GM21528 (cell line): ENCODE results near the gene HDAC7.
"Not testable (repeated sequence)": the region's sequence is repeated elsewhere in the genome, so short reads cannot be mapped to it uniquely, and the experiment has no call there.

Source experiments
- ATAC-seq: cut with Tn5 transposase; IDR thresholded peaks from one replicate; pipeline ENCODE4 v1.9.1; 2021; ENCODE audit warnings: mild to moderate bottlenecking, moderate library complexity; ENCODE audit not compliant: unreplicated experiment, low FRiP score

HDAC7 gene

DNA sequence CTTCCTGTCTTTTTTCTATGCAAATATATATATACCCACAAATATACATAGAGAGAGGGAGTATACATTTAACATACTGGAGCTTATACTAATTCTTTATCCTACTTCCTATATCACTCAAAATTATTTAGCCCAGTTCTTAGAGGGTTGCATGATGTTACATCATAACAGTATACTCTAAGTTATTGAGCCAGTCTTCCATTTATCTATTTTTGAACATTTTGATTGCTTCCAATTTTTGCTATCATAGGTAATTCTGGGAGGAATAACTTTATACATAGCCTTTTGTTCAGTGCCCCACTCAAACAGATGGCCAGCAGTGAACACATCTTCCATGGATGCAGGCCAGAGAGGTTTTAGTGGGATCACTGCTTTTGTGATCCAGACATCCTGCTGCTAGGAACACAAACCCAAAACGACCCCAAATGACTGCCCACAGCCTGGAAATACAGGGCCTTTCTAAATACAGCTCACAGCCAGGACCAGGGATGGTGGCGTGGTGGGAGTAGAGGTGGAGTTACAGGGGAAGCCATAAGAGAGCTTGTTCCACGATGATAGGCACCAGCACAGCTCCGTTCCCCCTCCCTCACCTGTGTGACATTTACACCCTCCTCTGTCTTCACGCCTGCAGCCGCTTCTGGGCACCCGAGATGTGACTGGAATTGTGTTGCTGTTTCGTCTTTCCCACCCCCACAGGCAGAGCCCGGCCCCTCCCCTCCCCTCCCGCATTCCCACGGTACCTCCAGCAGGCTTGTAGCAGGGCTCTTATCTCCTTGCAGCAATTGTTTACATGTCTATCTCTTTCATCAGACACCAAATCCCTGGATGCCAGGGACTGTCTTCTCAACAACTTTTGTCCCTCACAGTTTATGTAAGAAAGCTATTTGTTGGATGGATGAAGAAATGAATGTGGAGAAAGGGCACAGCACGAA is 30.7 kb upstream of the HDAC7 start:
- ATAC-seq = no peak

DNA sequence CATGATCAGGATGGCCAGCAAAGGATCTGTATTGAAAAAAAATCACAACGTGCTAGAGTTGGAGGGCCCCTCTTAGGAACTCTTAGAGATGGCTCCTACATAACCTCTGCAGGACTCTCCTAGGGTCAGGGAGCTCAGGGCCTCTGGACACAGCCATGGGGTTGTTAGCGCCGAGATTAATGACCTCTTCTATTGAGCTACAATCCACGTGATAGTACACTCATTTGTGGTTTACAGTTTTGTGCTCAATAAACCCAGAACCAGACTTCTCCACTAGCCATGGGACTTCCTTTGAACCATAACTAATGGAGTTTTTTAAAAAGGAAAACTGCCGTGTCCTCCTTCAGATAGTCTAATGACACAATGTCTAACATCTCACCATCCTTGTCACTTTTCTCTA is 29.6 kb upstream of the HDAC7 start:
- ATAC-seq = no peak

DNA sequence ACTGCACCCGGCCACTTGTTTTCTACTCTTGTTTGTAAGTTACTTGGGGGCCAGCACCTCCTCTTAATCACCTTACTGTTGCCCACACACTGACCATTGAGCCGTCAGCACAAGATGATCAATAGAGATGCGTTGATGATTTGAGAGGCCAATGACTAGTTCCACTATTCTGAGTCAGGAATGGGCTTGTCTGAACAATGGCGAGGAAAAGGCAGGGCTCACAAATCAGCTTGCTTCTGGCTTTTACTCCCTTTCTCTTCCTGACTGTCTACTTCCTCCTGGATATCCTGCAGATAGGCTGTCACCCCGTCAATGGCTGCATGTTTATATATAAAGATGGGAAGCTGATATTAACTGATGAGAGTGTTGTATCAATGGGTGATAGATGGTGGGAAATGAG is 29.1 kb upstream of the HDAC7 start:
- ATAC-seq = no peak

DNA sequence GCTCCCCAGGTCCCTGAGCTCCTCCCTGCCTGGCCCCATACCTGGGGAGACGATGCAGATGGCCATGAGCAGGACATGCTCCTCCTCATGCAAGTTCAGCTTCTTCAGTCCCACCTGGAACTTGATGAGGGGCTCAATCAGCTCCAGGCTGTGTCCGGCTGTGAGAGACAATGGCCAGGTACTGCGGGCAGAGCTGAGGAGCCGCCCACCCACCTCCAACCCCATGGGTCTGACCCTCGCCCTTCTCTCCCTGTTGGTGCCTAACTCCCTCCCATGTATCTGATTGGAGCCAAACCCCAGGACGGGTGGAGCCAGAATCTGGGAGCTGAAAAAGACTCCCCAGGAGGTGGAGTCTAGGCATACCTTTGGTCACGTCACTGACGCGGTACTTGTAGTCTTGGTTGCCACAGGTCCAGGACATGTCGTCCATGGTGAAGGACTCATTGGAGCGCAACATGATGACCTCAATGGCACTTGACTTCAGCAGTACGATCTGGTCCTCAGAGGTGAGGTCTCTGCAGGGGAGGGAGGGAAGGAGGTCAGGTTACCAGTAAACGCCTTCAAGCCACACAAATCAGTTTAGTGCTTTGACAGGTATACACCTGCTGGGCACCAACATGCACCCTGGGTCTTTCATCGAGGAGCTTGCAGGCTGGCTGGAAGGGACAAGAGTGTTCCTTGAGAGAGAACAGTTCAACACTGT is 26.7 kb upstream of the HDAC7 start:
- no peak for ATAC-seq

DNA sequence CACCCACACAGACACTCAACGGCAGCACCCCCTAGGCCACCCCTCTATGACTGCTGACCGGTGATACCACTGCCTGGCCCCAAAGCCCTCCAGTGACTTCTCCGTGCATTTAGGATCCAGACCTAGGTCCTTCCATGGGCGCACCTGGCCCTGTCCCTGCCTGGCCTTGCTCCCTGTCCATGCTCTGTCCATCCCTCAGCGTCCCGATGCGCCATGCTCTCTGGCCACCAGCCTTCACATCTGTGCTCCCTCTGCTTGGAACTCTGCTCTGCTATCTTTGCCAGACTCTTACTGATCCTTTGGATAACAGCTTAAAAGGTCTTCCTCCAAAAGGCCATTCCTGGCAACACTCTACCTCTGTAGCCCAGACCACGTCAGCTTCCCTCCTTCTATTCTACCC is 25.4 kb upstream of the HDAC7 start:
- no peak for ATAC-seq

DNA sequence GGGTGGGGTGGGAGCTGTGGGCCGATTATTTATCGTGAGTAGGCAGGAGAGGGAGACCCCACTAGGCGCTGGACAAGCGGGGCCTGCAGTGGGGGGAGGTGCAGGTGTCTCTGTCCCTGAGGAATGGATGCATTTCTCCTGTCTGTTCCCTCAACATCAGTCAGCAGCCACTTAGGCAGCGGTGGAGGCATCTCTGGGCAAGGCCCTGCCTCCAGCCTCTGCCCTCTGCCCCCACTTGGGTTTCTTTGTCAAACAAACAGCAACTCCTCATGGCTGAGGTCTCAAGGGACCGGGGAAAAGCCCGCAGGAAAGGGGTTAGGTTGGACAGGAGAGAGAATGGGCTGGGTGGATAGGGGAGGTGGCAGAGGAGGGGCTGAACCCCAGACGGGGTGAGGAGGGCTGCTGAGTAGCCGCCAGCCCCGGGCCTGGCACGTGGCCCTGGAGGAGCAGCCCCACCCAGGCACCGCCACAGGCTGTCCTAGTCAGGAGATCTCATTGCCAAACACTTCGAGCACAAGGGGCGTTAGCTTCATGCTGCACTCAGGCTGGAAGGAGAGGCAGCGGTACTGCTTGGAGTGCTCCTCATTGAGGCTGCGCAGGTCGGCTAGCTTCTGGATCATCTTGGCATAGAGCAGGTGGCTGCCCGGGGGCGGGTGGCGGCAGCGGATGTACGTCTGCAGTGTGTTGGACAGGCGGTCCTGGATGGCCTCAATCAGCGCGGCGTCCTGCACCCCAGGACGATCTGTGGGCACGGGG is 24.7 kb upstream of the HDAC7 start:
- ATAC-seq = no peak

DNA sequence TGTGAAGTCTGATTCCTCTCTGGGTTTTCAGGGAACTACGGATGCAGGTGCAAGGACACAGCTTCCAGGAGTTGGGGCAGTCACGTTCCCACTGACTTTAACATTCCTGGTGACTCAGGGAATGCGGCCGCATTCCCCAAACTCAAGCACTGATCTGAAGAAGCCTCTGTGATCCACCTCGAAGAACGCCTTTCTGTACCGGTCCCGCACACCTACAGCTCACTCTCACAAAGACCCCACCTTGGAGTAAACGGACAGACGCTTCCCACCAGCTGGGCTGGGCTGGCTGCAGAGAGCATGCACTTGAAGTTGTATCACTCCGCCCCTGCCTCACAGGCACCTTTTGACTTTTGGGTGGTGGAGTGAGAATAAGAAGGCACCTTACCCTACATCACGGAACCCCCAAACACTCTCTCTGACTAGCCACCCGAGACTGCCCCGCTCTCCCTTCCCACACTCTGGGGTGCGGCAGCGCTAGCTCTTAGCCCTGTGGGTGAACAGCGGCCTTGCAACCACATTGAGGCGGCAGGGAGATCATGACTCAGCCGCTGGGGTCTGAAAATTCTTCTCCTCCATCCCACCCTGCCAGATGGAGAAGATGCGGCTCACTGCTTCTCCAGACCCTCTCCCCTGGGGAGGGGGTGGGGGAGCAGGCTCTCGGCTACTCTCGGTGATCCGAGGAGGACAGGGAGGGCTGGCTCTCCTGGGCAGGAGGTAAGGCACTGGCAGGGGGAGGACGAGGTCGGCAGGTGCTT is 23.7 kb upstream of the HDAC7 start:
- ATAC-seq = no peak

DNA sequence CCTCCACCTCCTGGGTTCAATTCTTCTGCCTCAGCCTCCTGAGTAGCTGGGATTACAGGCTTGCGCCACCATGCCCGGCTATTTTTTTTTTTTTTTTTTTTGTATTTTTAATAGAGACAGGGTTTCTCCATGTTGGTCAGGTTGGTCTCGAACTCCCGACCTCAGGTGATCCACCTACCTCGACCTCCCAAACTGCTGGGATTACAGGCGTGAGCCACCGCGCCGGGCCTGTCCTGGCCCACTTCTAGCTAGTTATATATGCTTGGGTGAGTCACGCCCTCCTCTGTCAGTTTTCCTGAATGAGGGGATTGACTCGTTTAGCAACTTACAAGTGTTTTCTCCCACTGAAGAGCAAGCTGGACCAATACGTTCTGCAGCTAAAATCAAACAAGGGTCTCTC is 22.8 kb upstream of the HDAC7 start:
- ATAC-seq = not testable (repeated sequence)

DNA sequence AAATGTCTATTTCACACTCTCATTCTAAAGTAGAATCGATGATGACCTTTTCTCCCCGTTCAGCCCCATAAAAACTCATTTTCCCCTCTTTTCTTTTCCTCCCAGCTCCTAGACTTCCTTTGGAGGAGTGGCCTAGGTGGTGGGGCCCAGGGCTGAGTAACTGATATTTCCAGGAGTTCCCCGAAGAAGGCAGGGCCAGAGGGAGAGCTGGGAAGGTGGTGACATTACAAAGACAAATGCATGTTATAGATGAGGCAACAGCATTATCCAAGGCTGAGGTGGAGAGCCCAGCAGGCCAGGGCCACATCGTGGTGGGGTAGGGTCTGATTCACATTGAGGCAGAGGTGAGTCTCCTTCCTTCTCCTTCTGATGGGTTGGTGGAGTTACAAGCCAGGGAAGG is 22.2 kb upstream of the HDAC7 start:
- no peak for ATAC-seq

DNA sequence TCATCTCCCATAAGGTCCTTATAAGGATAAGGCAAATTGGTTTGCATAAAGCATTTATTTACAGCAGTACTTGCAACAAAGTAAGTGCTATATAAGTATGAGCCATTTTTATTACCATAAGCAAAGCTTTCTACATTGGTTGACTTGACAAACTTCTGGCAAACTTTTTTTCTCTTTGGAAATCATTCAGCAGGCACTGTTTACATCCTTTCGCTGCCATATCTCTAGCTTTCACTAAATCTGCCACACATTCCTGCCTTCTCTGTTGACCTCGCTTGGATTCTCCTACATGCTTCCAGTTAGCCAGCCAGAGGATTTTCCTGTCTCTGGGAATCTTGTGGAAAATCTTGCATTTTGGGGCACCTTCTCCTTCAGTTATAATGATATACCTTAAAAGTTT is 21.8 kb upstream of the HDAC7 start:
- ATAC-seq = no peak

DNA sequence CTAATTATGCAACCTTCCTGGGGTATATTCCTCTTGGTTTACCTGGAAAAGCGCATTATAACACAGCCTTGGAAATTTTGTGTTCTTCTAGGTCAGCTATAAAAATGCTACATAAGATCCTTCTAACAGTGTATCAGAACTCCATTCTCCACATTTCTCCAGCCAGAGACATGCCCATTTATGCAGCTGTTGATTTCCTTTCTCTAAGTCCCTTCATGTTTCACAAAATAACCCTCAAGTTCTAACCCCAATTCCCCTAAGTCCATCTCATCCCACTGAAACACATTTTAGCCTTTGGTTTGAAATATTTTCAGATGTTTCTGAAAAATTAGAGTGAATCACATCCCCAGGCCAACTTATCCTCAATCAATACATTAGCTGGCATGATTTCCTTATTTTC is 20.9 kb upstream of the HDAC7 start:
- no peak for ATAC-seq

DNA sequence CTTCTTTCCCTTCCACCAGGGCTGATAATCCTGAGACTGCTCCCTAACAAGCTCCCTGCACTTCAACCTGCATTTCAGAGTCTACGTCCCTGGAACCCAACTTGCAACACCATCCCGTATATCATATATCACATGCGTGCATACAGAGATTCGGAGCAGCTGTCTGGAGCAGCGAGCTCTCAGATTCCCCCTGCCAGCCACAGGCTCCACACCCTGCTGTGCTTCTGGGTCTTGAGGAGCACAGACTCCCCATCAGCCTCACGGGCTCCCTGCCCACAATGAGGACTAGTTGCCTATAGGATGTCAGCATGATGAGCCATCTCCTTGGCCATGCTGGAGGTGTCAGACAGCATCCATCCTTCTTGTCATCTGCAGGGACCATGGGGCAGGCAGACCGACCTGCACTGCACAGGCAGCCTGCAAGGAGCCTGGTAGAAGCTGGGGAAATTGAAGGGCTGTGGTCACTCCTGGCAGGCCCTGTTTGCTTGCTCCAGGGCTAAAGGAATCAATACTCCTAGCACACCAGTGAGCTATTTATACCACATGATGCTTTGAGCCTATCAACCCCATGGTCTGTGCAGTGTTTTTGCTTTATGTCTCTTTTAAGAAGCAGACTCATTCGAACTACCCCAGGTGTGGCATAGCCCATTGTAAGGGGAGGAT is 19.6 kb upstream of the HDAC7 start:
- ATAC-seq = no peak

DNA sequence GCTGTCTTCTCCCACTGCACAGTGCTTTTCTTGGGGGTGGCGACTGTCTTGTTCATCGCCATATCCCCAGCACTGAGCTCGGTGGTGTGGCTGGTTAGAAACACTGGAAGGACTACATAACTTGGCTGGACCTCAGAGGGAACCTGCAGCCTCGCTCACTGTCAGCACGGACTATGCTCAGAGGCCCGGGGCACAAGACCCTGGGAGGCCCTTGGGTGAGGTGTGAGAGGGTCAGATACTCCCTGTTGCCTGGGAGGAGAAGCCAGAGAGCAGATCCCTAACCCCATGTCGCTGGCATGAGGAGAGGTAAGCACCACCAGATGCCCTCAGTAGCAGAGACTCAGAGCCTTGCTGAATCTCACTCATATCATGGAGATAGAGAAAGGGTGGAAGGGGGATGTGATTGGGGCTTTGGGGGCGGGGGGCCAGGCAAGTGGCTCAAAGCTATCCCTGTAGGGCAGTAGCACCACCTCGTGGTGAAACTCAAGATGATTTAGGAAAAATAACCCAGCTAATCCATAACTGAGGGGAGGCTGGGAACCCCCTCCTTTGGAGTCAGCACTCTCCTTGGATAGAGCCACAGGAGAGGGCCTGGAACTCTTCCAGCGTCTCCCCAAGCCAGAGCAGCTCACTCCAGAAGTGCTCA is 18.7 kb upstream of the HDAC7 start:
- no peak for ATAC-seq

DNA sequence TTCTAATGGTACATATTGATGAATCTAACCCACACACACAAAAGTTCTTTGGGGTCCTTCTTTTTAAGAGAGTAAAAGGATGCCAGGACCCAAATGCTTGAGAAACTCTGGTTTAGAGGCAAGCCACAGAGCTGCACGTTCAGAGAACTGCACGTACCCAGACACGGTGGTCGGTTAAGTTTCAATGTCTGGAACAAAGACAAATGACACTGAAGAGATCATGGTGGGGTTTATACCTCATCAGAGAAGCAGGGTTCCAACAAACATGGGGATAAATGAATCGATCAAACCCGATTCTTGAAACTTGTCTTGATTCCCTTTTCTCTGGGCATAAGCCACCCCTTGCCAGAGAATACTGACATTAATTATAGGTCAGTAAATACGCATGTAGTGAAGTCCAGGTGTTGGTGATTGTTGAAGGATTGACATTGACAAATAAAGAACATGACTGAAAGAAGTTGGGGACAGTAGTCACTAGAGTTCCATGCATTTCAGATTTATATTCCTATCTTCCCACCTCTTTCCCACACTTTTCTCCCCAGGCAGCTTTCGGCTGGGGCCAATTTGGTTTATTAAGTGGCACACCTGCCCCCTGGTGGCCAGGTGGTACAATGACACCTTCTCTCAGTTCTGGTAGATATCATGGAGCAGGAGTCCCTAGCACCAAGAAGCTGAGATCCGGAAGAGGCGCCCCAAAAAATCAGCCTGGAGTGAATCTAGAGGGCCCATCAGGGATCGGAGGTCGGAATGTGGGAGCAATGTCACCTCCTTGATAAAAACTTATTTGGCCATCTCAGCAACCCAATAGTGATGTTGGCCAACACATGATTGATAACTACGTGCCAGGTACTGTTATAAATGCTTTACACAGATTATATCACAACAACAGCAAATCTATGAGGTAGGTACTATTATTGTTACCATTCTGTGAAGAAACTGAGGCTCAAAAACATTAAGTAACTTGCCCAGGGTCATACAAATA is 17.8 kb upstream of the HDAC7 start:
- no peak for ATAC-seq

DNA sequence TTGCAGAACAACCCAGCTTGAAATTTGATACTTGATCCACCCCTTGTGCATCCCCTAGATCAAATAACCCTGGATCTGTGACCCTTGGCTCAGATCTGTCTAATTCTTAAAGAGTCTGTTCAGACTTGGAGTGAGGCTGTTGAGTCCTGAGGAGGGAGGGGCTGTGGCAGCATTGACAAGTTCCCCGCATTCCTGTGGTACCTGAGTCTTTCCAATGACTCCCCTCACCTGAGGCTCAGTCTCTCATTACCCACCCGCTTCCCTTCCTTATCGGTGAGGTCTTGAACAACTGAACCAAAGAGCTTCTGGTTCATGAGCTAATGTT is 16.1 kb upstream of the HDAC7 start:
- no peak for ATAC-seq

DNA sequence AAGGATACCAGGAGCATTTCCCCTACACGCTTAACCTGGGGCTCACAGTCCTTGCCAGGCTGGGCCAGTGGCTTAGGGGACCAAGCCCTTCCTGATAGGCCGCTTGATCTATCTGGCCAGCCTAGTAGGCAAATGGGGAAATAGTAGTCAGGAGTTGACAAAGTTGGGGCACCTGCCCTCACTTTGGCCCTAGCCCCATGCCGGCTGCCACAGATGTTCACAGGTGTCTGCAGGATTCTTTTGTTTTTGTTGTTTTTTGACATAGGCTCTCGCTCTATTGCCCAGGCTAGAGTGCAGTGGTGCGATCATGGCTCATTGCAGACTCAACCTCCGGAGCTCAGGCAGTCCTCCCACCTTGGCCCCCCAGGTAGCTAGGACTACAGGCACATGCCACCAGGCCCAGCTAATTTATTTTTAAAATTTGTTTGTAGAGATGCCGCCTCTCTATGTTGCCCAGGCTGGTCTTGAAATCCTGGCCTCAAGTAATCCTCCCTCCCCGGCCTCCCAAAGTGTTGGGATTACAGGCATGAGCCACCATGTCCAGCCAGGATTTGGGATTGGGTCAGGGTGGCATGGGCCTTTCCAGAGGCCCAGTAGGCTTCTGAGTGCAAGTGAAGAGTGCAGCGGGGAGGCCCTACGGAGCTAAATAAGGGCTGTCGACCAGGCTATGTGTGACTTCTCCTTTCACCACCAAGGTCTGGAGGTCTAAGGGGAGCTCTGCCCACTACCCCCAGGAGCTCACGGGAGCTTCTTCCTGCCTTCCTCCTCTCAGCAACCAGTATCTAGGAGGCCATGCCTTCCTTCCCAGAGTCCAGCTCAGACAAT is 15.5 kb upstream of the HDAC7 start:
- ATAC-seq = no peak

DNA sequence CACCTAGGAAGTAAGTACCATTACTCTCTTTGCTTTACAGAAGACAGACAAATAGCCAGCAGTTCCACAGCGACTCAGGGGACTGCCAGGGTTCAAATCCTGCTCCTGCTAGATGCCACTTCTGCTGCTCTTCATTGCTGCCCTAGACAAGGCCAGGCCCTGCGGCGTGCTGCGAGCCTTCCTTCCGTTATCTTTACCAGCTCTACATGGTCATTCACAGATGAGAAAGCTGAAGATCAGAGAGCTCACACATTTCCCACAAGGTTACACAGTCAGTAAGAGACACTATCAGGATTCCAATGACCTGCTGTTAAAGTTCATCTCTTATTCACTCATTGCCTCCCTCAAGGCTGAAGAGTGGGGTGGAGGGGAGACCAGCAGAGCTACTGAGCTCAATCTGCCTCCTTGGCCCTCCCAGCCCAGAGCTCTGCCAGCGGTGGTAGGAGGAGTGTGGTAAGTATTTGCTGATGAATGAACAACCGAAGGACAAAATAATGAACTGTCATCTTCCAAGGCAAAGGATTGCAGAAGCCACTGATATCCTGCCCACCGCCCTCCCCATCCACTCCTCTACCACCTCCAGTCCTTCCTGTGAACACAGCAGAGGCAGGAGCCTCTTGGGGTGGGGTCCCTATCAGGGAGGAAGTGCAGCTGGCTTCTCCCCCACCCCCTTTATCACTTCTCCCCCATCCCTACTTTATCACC is 14.6 kb upstream of the HDAC7 start:
- ATAC-seq = no peak
